Neural cell (in vitro differentiated cells): ENCODE results near the gene RCHY1. TPM values are rescaled to one million over a fixed set of nuclear protein-coding genes. Genes with fewer than 3 reads are reported as not detected.

Experiments used
- H2AFZ ChIP-seq: fragments of 200-600, 300-800 bp; sonication (generic), shearing (Covaris generic); 2 replicates; pipeline ENCODE4 v1.6.0; 2014; ENCODE audit warnings: low read depth, mild to moderate bottlenecking, antibody characterized with exemption, low read length, moderate library complexity
- H3F3A ChIP-seq: fragments of 200-600 bp; shearing (Covaris generic); 2 replicates; pipeline ENCODE4 v1.6.1; 2016; ENCODE audit warnings: mild to moderate bottlenecking, moderate library complexity, mixed read lengths, antibody characterized with exemption, low read length; ENCODE audit not compliant: insufficient read depth, poor library complexity, severe bottlenecking
- H3K27ac ChIP-seq: fragments of 200-600, 300-800 bp; sonication (generic), shearing (Covaris generic); 2 replicates; pipeline ENCODE4 v1.5.1; 2014; ENCODE audit warnings: mild to moderate bottlenecking, low read length, moderate library complexity
- H3K27me3 ChIP-seq: fragments of 300-800, 200-600 bp; sonication (generic), shearing (Covaris generic); 2 replicates; pipeline ENCODE4 v1.6.0; 2014; ENCODE audit warnings: mild to moderate bottlenecking, low read depth, low read length, moderate library complexity; ENCODE audit not compliant: insufficient read depth
- H3K36me3 ChIP-seq: fragments of 300-800, 200-600 bp; sonication (generic), shearing (Covaris generic); 2 replicates; pipeline ENCODE4 v1.5.1; 2014; ENCODE audit warnings: mild to moderate bottlenecking, antibody characterized with exemption, low read length, moderate library complexity; ENCODE audit not compliant: insufficient read depth
- H3K4me2 ChIP-seq: fragments of 300-800, 200-600 bp; sonication (generic), shearing (Covaris generic); 2 replicates; pipeline ENCODE4 v1.6.0; 2014; ENCODE audit warnings: mild to moderate bottlenecking, low read length
- H3K4me3 ChIP-seq: fragments of 300-800, 200-600 bp; sonication (generic), shearing (Covaris generic); 2 replicates; pipeline ENCODE4 v1.5.1; 2014; ENCODE audit warnings: mild to moderate bottlenecking, low read length, moderate library complexity
- H3K79me2 ChIP-seq: fragments of 200-600 bp; shearing (Covaris generic); replicated peaks from 2 replicates; pipeline ENCODE4 v1.6.0; 2014; ENCODE audit warnings: mild to moderate bottlenecking, low read length, moderate library complexity; ENCODE audit not compliant: insufficient read depth
- H3K9ac ChIP-seq: fragments of 300-800, 200-600 bp; sonication (generic), shearing (Covaris generic); 2 replicates; pipeline ENCODE4 v1.6.1; 2016; ENCODE audit warnings: mild to moderate bottlenecking, low read length, mixed read lengths
- H3K9me2 ChIP-seq: fragments of 200-600 bp; shearing (Covaris generic); 2 replicates; pipeline ENCODE4 v1.6.1; 2016; ENCODE audit warnings: mild to moderate bottlenecking, low read length, mixed read lengths; ENCODE audit not compliant: insufficient read depth
- H3K9me3 ChIP-seq: fragments of 200-600, 300-800 bp; sonication (generic), shearing (Covaris generic); 2 replicates; pipeline ENCODE4 v1.6.1; 2016; ENCODE audit warnings: mild to moderate bottlenecking, mixed run types, low read length, moderate library complexity, mixed read lengths
- H4K20me1 ChIP-seq: fragments of 200-600 bp; shearing (Covaris generic); 2 replicates; pipeline ENCODE4 v1.6.1; 2016; ENCODE audit warnings: mild to moderate bottlenecking, mixed run types; ENCODE audit not compliant: insufficient read depth
- CTCF ChIP-seq: fragments of 450-650 bp; IDR thresholded peaks from 2 replicates; pipeline ENCODE4 v1.5.1; 2014; ENCODE audit warnings: antibody characterized with exemption, mild to moderate bottlenecking, moderate library complexity; ENCODE audit not compliant: poor library complexity, severe bottlenecking
- EP300 ChIP-seq: fragments of 450-650 bp; conservative IDR thresholded peaks from 2 replicates; pipeline ENCODE4 v1.6.1; 2014; ENCODE audit warnings: antibody characterized with exemption, mild to moderate bottlenecking, moderate library complexity; ENCODE audit not compliant: poor library complexity, severe bottlenecking
- EZH2 ChIP-seq: fragments of 200-600, 300-800 bp; shearing (Covaris generic), sonication (generic); IDR thresholded peaks from 2 replicates; pipeline ENCODE4 v1.6.1; 2014; ENCODE audit warnings: antibody characterized with exemption, low read length, borderline replicate concordance, mild to moderate bottlenecking; ENCODE audit not compliant: insufficient read depth, poor library complexity, severe bottlenecking
- MXI1 ChIP-seq: fragments of 450-650 bp; conservative IDR thresholded peaks from 2 replicates; pipeline ENCODE4 v1.6.1; 2014; ENCODE audit warnings: antibody characterized with exemption, mild to moderate bottlenecking; ENCODE audit not compliant: poor library complexity, severe bottlenecking
- POLR2AphosphoS5 ChIP-seq: IDR thresholded peaks from 2 replicates; pipeline ENCODE4 v1.6.1; 2012
- RAD21 ChIP-seq: fragments of 450-650 bp; conservative IDR thresholded peaks from 2 replicates; pipeline ENCODE4 v1.6.1; 2014; ENCODE audit warnings: antibody characterized with exemption, mild to moderate bottlenecking, moderate library complexity
- REST ChIP-seq: IDR thresholded peaks from 2 replicates; pipeline ENCODE4 v1.6.1; 2012; ENCODE audit warnings: borderline replicate concordance
- SMC3 ChIP-seq: fragments of 450-650 bp; conservative IDR thresholded peaks from 2 replicates; pipeline ENCODE4 v1.6.1; 2014; ENCODE audit warnings: antibody characterized with exemption, mild to moderate bottlenecking, moderate library complexity; ENCODE audit not compliant: poor library complexity
- TAF1 ChIP-seq: IDR thresholded peaks from 2 replicates; pipeline ENCODE4 v1.6.1; 2012; ENCODE audit warnings: low read depth
- polyA plus RNA-seq: library from polyadenylated mRNA; depleted of rRNA; stranded (reverse); fragments of >200 nt; gene quantifications from 2 replicates; pipeline ENCODE4 v1.2.3, GENCODE V29; 2014

Gene RCHY1
- polyA plus RNA-seq, 1 donor from 2014 or later, result 70.6 TPM

GRCh38 chr4:75457365-75457764 lies 56.8 kb downstream of the RCHY1 start:
- no peak overlapping the region for H3K4me3 ChIP-seq

GRCh38 chr4:75434105-75434504 lies 80.1 kb downstream of the RCHY1 start:
- H2AFZ ChIP-seq, result no peak overlapping the region
- no peak overlapping the region for H3K9ac ChIP-seq
- H3K4me2 ChIP-seq, result no peak overlapping the region
- TF ChIP-seq SMC3 (no peak), EZH2 (no peak), TAF1 (no peak), CTCF (no peak), MXI1 (no peak), EP300 (no peak), RAD21 (no peak), REST (no peak), POLR2AphosphoS5 (no peak)
- H3K4me3 ChIP-seq, result no peak overlapping the region
- H4K20me1 ChIP-seq, result no peaks in the 10 kb centered on the region
- H3F3A ChIP-seq, result no peaks in the 10 kb centered on the region
- H3K27me3 ChIP-seq, result no peaks in the 10 kb centered on the region
- no peak overlapping the region for H3K27ac ChIP-seq
- no peaks in the 10 kb centered on the region for H3K79me2 ChIP-seq
- H3K36me3 ChIP-seq, result no peaks in the 10 kb centered on the region
- H3K9me3 ChIP-seq, result no peaks in the 10 kb centered on the region
- H3K9me2 ChIP-seq, result no peaks in the 10 kb centered on the region

More at GRCh38 chr4:75457365-75457764, 56.8 kb downstream of the RCHY1 start:
- no peak overlapping the region for H3K9ac ChIP-seq
- no peaks in the 10 kb centered on the region for H3K9me2 ChIP-seq
- no peaks in the 10 kb centered on the region for H3F3A ChIP-seq
- no peak overlapping the region for H3K27ac ChIP-seq
- no peaks in the 10 kb centered on the region for H3K27me3 ChIP-seq
- H3K36me3 ChIP-seq, result no peaks in the 10 kb centered on the region
- H3K79me2 ChIP-seq, result no peaks in the 10 kb centered on the region
- no peaks in the 10 kb centered on the region for H4K20me1 ChIP-seq
- H2AFZ ChIP-seq, result no peak overlapping the region
- no peak overlapping the region for H3K4me2 ChIP-seq
- H3K9me3 ChIP-seq, result no peaks in the 10 kb centered on the region
- no peak for TF ChIP-seq MXI1

- Histone ChIP-seq H3K27ac (no peak overlapping the region), H3K36me3 (no peaks in the 10 kb centered on the region), H3F3A (no peaks in the 10 kb centered on the region), H2AFZ (no peak overlapping the region), H3K4me2 (no peak overlapping the region), H3K9me3 (no peaks in the 10 kb centered on the region), H3K27me3 (no peaks in the 10 kb centered on the region), H3K9ac (no peak overlapping the region), H3K79me2 (no peaks in the 10 kb centered on the region), H3K9me2 (no peaks in the 10 kb centered on the region), H3K4me3 (no peak overlapping the region), H4K20me1 (no peaks in the 10 kb centered on the region)
- TF ChIP-seq CTCF (no peak), EZH2 (no peak), EP300 (no peak), SMC3 (no peak), POLR2AphosphoS5 (no peak), RAD21 (no peak), TAF1 (no peak), REST (no peak), MXI1 (no peak)
Observed at GRCh38 chr4:75432683-75433082, 81.5 kb downstream of the RCHY1 start.
